Midbrain (tissue), 1 donor: ENCODE measurements around the gene CHD2.

Source experiments
- DNase-seq: peaks from one replicate; lab custom pipeline; 2025; lab: John Stamatoyannopoulos, UW

The CHD2 gene

DNA sequence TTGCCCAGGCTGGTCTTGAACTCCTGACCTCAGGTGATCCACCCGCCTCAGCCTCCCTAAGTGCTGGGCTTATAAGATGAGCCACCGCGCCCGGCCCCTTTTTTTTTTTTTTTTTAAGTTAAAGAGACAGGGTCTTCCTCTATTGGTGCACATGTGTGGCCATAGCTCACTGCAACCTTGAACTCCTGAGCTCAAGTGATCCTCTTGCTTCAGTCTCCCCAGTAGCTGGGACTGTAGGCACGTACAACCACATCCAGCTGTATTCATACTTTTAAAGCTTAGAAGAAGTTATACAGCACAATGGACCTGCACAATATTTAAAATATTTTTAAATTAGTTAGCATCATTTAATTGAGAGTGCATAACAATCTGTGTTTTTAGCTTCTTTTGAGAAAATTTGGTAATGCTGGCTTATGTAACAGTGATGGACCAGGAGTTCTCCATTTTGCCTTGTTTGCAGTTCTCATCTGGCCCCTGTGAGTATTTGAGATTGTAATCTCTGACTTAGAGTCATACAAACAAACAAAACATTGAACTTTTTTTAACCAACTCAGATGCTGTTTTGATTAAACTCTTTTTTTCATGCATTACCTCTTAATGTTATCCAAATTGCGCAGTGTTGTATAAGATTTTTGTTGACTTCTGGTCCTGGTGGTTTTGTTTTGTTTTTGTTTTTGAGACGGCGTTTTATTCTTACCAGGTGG, 33.0 kb downstream of the CHD2 start:
- no peak for DNase-seq

DNA sequence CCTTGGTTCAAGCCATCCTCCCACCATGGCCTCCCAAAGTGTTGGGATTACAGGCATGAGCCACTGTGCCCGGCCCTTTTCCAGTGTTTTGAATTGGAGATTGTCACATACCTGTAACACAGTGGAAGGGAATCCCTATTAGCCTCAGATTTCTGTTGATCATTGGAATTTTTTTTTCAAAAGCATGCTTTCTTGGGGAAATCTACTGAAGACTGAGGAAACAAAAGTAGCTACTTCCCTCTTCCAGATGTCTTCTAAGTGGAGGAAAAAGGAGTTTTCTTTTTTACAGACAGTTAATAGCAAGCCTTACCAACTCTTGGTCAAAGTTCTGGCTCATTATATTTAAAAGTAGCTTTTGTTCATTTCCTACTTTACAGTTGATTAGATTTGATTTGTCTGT, 33.7 kb downstream of the CHD2 start:
- no peak for DNase-seq

DNA sequence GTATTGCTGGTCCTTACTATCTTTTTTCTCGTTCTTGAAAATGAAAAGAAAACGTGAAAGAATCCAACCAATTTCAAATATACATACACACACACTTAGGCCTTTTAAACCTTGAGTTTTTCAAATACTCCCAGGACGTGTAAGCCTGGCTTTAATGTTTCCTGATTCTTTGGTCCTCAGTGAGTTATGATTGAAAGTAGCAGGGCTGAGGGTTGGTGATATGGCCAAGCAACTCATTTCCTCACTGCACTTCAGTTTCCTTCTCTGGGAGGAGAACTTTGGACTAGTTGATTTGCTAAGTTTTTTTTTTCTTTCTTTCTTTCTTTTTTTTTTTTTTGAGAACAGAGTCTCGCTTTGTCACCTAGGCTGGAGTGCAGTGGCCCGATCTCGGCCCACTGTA, 34.6 kb downstream of the CHD2 start:
- DNase-seq = no peak

DNA sequence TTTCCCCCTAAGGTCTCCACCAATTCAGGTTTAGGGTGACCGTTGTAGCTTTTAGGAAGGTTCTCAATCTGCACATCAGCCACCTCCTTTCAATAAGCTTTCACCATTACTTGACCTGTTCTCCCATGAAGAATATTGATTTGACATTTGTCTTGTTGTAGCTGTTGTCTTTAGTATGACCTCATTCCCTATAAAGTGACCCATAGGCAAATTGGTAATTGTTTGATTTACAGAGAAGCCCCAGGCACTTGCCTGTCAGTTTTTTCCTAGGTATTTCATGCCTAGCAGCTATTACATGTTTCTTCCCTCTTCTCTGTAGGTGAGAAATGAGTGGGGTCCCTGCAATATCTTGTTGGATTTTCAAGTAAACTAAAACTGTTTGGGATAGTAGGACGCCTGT, 36.0 kb downstream of the CHD2 start:
- DNase-seq = no peak

DNA sequence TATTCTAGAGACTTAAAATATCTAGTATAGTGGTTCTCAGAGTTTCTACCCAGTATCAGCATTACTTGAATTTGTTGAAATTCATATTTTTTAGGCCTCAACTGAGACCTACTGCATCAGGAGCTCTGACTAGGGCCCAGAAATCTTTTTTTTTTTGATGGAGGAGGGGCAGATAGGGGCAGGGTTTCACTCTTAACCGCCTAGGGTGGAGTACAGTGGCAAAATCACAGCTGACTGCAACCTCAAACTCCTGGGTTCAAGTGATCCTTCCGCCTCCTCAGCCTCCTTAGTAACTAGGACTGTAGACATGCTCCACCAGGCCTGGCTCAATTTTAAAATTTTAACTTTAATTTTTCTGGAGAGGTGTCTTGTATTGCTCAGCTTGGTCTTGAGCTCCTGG, 36.6 kb downstream of the CHD2 start:
- DNase-seq = no peak

DNA sequence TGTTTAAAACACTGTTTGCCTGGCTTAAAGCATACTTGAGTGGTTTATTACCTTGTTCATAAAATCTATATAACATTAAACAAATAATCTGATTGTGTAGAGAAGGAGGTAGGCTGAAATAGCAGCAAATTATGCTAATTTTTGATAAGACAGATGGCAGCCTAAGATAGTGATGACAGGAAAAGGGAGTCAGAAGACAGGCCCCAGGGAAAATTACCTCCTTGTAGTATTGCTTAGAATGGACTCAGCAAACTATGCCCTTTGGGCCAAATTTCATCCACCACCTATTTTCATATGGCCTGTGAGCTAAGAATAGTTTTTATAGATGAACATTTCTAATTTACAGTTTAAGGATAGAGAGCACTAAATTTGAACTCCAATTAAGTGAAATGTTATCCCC, 37.8 kb downstream of the CHD2 start:
- no peak for DNase-seq

DNA sequence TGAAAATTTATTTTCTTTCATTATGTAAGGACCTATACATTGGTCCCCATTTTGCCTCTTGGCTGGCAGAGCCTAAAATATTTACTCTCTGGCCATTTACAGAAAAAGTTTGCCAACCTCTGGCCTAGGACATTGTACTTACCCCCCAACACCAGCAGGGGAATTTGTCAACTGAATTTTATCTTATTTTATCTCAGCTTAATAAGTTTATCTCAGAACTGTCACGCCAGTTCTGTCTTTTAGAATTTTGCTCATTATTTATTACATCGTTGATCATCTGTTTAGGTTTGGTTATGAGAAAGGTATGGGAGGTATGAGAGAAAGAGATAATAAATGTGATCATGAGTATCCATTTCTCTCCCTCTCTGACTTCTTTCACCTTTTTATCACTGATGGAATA, 38.3 kb downstream of the CHD2 start:
- no peak for DNase-seq

DNA sequence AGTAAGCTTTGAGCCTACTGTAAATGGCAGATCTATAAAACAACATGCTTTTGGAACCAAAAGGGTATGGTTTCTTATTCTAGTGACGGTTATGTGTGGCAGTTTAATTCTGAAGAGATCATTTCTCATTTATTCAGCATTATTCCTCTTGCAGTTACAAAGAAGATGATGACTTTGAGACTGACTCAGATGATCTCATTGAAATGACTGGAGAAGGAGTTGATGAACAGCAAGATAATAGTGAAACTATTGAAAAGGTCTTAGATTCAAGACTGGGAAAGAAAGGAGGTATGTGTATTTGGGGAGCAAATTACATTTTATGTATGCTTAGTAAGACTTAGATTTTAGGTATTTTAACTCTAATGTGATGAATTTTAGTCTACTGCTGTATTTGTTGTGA, 41.5 kb downstream of the CHD2 start:
- no peak for DNase-seq

DNA sequence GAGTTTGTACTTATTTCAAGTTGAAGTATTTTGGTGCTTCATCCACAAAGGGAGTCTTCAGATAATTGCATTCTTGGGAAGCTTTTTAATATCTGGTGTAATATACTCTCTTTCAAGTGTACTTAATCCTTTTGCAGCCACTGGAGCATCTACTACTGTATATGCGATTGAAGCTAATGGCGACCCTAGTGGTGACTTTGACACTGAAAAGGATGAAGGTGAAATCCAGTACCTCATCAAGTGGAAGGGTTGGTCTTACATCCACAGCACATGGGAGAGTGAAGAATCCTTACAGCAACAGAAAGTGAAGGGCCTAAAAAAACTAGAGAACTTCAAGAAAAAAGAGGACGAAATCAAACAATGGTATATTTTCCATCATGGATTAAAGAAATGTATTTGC, 42.6 kb downstream of the CHD2 start:
- no peak for DNase-seq

DNA sequence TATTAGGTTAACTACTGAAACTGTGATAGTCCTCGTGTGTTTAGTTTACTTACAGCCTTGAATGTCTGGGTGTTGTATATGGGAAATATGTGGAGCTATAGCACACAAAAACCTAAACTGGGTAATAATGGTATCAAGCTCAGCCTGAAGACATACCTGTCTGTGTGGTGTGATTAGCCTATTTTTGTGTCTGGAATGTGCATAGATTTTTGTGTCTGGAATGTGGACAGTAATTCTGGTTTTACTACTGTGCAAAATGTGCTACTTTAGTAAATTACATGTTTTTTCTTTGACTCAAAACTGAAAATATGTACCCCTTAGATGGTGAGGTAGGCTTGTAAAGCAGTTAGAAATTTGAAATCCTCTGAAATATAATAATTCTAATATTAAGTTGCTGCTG, 43.5 kb downstream of the CHD2 start:
- no peak for DNase-seq

DNA sequence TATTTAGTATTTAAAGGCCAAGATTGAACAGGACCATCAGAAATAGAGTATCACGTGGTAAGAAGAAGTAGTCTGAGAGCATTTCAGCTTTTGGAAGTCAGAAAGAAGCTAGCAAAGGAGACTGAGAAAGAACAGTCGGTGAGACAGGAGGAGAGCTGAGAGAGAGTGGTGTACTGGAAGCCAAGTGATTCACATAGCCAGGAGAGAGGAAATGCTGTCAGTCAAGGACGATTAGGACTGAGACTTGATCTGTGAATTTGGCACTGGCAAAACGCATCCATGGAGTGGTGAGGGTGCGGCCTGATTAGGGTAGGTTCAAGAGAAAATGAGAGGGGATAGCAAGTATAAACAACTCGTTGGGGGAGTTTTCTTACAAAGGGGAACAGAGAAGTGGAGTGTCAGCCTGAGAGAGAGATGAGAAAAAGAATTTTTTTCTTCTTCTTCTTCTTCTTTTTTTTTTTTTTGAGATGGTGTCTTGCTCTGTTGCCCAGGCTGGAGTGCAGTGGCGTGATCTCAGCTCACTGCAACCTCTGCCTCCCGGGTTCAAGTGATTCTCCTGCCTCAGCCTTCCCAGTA, 44.9 kb downstream of the CHD2 start:
- DNase-seq = no peak

DNA sequence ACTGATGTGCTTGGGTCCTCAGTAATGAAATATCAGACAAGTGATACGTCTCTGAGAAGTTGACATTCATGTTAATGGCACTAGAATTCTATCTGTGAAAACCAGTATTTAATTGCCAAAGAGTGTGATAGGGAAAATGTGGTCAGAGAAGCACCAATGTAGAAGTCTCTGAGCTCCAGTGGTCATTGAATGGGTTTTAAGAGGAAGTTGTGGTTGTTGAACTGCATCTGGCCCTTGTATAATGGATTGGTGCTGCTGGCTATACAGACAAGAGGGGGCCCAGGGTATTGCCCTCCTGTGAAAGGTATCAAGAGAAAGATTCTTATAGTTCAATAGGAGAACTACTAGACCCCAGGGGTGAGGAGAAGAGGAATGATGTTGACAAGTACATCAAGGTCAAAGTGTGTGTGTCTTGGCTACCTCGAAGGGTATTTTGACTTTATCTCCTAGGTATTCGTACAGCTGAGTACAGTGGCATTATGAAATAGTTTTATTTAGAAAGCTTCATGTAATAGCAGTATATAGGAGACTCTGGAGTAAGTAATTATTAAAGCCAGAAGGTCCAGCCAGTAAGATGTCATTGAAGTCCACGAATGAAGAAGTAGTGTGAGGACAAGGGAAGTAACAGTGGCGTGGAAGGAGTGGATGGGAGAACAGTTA, 47.1 kb downstream of the CHD2 start:
- no peak for DNase-seq

DNA sequence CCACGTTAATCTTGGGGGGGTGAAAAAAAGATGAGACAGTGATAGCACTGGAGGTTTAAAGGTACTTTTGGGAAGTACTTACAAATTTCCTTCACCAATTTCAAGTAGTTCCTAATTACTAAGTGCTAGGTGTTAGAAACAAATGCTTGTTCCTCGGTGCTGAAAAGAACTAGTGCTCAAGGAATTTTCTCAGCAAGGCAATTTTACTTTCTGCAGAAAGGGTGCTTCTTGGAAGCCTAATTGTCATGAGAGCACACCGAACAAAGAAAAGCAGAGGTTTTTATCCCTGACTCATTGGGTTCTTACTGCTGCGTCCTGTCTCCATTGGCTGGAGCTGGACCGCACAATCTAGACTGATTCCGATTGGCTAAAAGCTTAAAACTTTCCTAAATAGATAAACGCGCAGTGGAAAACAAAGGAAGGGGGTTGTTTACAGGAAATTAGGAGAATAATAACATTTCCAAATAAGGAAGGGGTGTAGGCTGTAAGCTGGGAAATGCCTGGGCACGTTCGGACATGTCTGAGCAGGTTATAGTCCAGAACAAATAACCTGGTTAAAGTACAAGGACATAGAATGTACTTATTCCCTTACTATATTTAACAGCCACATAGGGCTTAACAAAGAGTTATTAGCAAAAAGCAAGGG, 49.6 kb downstream of the CHD2 start:
- no peak for DNase-seq

DNA sequence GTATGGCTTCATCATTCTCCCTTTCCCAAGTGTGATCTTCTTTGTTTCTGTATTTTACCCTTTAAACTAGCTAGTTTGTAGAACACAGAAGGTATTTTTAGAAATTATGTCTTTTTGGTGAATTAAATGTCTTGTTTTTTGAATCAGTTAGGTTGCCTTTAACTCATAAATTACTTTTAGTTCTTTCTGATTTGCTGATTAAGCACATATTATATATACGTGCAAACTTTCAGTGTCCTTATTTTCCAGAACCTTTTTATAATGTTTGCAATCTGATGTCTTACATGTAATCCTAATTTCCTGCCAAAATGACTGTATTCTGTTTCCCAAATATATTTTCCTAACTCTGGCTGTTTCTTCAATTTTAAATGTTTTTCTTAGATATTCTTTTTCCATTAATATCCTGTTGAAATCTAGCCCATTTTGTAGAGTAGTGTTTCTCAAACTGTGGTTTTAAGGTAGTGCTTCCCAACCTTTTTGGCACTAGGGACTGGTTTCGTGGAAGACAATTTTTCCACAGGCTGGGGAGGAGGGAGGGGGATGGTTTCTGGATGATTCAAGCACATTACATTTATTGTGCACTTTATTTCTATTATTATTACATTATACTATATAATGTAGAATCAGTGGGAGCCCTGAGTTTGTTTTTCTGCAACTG, 51.8 kb downstream of the CHD2 start:
- DNase-seq = no peak

DNA sequence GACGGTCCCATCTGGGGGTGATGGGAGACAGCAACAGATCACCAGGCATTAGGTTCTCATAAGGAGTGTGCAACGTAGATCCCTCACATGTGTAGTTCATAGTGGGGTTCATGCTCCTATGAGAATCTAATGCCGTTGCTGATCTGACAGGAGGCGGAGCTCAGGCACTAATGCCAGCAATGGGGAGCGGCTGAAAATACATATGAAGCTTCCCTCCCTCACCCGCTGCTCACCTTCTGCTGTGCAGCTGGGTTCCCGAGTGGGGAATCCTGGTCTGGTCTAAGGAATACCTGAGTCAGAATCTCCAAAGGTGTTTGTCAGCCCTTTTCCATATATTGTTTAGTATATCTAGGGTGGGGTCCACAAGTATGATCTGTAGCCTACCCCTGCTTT, 52.3 kb downstream of the CHD2 start:
- DNase-seq = no peak

DNA sequence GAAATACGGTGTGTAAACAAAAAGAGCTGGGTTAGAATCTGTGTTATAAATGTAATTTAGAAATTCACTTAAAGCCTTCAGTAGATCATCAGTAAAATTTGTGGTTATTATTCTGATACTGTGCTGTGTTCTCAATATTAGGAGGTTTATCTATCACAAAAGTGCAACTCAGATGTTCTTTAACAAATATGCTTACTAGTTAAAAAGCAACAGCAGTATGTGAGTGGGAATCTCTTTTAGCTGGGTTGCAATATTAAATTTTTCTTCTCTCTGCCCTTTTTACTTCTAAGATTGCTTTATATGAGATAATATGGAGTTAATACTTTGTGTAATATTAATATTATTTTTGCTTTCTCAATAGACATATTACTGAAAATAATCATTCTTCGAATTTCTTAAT, 53.4 kb downstream of the CHD2 start:
- DNase-seq = no peak

DNA sequence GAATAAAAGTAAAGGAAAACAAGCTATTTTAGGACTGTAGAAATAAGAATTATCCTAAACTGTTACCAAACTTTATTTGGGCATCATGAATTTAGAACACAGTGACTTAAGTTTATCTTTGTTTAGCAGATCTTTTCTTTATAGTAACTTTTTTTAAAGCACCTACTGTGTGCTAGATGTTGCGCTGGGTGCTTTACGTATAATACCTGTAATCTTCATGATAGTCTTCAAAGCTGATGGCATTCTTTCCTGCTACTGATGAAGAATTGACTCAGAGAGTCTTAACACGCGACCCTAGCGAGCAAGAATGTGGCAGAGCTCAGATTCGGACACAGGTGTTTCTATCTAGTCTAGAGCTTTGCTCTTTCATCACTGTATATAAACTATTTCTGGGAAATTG, 53.9 kb downstream of the CHD2 start:
- no peak for DNase-seq

DNA sequence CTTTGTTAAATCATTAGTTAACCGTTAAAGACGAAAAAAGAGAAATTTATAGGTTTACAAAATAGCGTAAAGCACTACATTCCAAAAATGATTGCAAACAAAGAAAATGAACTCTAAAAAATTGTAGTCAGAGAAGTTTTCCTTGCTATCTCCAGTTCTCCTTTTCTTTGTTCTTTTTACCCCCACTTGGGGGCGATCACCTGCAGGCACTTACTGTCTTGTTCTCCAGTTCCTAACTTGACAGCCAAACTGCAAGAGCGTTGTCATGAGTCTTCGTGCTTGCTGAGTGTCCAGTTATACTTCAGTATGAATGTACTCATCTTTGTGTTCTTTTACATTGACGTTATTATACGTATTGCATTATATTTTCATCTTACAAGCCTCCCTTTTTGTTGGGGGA, 54.5 kb downstream of the CHD2 start:
- no peak for DNase-seq

DNA sequence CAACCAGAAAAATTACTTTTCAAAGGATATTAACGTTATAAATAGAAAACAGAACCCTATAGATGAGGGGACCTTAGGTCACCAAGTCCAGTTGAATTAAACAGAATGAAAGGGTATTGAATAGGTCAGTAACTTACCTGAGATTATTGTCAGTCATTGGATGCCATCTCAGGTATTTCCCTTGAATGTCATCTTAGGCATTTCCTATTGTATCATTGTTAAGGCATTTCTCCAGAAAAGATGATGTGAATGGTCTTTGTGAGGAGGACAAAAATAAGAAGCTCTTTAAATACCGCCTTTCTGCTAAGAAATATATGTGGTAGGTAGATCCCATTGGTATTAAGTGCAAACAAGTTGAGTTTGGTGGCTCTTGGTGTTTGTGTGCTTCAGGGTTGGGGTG, 55.6 kb downstream of the CHD2 start:
- DNase-seq = no peak

DNA sequence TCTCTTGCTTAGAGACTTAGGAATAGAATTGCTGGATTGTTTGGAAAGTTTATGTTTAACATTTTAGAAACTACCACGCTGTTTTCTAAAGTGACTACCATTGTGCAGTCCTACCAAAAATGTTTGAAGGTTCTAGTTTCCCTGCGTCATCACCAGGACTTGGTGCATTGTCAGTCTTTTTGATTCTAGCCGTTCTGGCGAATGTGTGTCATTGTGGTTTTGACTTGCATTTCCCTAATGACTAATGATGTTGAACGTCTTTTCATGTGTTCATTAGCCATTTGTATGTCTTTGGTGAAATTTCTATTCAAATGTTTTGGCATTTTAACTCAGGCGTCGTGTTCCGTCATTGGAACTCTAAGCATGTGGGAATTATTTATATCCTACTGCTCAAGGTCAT, 58.0 kb downstream of the CHD2 start:
- no peak for DNase-seq

DNA sequence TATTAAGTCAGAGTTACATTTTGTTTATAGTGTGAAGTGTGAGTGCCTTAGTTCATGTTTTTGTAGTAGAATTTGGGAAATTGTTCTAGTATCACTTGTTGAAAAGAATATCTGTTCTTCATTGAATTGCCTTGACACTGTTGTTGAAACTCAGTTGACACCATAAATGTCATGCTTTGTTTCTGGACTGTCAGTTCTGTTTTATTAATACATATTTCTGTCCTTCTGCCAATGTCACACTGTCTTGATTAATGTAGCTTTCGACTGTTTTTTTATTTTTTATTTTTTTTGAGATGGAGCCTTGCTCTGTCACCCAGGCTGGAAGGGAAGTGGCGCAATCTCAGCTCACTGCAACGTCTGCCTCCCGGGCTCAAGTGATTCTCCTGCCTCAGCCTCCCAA, 59.1 kb downstream of the CHD2 start:
- no peak for DNase-seq

DNA sequence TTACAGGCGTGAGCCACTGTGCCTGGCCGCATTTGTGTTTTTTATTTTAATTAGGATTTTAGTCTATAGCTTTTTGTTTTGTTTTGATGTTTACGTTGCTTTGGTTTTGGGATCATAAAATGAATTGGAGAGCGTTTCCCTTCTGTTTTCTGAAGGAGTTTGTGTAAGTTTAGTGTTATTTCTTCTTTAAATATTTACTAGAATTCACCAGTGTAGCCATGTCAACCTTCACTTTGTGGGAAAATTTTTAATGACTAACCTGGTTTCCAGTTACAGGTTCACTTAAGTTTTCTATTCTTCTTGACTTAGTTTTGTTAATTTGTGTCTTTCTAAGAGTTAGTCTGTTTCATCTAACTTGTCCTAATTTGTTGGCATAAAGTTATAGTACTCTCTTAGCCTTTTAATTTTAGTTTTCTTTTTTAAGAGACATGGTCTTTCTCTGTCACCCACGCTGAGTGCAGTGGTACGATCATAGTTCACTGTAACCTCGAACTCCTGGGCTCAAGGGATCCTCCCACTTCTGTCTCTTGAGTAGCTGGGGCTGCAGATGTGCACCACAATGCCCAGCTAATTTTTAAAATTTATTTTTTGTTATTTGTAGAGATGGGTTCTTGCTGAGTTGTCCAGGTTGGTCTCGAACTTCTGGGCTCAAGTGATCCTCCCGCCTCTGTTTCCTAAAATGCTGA, 61.0 kb downstream of the CHD2 start:
- DNase-seq = no peak
